Left forelimb (tissue), 1 donor: ENCODE measurements around the gene SEC23A.

Experiments used
- DNase-seq: peaks from one replicate; pipeline ENCODE4 v3.0.0-alpha.2; 2018; ENCODE audit warnings: low spot score

The SEC23A gene

DNA sequence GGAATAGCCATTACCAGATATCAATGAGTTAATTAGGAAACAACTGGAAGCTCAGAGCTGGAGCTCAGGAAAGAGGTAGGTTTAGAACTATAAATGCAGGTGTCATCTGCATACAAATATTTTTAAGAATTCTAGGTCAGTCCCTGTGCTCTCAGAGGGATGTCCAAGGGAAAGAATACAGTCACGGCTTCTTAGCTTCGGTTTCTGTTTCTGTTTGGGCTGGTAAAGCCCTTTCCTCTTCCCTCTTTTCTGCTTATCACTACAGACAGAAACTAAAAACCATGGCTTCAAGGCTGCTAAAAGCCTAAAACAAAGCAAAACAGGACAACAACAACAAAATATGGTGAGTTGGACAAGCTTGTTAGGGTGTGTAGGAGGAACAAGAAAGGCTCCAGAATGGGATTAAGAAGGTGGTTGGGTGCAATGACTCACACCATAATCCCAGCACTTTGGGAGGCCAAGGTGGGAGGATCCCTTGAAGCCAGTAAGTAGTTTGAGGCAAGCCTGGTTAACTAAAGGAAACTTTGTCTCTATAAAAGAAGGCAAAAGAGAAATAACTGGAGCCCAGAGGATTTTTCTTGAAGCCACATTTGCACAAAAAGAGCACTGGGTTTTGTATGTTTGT lies 113.0 kb downstream of the SEC23A start:
- no peak for DNase-seq

DNA sequence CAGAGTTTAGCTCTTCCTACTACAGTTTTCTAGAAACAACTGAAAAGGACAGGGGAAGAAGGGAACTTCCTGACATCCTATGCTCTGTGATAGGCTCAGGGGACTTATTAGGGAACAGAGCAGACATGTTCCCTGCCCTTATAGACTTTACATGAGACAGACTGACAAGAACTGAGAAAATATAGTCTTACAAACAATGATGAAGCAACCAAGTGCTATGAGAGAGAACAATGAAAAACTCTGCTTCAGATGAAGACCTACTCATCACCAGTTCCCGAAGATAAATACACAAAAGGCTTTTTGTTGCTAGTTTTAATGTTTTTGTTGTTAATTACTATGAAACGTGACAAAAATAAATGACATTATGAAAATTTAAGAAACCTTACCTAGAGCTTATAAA lies 115.3 kb downstream of the SEC23A start:
- DNase-seq, result no peak

DNA sequence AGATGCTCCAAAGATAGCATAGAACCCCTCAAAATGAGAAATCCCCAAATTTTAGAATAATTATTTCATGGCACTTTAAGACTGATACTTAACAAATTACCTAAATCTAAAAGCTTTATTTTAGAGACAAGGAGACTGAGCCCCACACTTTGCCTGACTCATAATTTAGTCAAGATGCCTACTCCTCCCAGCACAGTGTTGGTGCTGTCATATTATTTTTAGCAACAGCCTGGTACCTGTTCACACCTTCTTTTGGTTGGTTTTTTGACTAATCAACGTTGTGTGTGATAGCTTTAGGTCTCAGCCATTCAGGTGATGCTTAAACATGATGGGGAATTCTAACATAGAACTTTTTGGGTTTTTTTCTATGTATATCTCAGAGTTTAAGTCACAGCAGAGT lies 120.2 kb downstream of the SEC23A start:
- no peak for DNase-seq

DNA sequence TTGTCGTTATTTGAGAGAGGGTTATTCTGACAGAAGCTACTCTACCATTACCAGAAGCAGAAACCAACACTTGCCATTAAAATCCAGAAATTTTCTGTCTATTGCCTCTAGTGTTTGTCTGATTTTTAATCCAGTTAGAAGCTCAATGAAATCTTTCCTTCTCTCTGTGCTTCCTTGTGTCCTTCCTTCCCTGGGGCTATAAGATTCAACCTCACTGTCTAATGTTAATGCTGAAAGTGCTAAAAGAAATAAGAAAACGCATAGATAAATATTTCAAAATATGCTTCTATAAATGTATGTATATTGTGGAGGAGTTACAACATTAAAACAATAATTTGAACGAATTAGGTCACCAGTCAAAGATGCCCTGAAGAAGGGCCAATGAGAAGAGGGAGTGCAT lies 120.8 kb downstream of the SEC23A start:
- no peak for DNase-seq
